ENCODE measurements around the gene RIPK3.
A peak's percentile ranks its signal among the peaks of the same experiment; 100 is the strongest.

The RIPK3 gene

DNA sequence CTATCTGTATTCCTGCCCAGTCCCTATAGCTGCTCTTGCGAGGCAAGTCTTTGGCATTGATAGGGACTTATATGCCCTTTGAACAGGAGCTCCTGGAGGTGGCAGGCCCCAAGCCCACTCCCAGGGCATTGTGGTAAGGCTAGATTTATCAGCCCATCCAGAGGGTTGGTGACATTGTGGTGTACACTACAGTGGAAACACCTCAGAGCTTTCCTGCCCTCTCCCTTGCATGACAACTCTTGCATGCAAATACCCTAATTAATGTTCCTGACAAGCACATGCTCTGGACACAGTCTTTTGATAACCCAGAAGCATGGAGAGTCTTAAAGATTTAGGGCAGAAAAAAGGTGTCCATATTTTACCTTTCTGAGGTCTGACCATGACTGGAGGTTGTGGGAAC is 815 bp upstream of the RIPK3 start:
- Histone ChIP-seq H3K9me3 (ENCODE audit: control insufficient read depth, low read length) (no peaks in the 10 kb centered on the region), H3K27me3 (replicated peaks; ENCODE audit: control insufficient read depth, insufficient read depth, low read length) (peaks cover 4% of the 10 kb centered on the region), H3K4me3 (ENCODE audit: low read length) (no peak overlapping the region), H3K36me3 (ENCODE audit: control insufficient read depth, insufficient read depth, low read length, severe bottlenecking) (no peaks in the 10 kb centered on the region), H3K4me1 (ENCODE audit: control insufficient read depth, insufficient read depth, low read length) (peaks cover 10% of the 10 kb centered on the region), H3K9ac (ENCODE audit: low read length) (no peak overlapping the region)
- no peak for DNase-seq (ENCODE audit: low read depth)

DNA sequence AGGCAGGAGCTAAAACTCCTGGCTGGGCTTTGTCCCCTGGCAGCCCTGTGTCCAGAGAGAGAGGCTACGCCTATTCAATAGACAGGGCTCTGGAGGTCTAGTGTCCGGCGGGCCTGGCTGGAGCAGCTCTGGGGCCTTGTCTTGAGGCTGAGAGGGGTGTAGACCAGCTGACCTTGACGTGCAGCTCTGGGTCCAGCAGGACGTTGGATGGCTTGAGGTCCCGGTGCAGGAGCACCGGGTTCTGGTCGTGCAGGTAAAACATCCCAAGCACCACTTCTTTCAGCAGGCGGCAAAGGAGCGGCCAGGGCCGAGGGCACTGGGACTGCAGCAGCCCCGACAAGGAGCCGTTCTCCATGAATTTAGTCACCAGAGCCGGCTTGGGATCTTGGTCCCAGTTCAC is 948 bp downstream of the RIPK3 start:
- Histone ChIP-seq H3K36me3 (ENCODE audit: control insufficient read depth, insufficient read depth, low read length, severe bottlenecking) (no peaks in the 10 kb centered on the region), H3K9me3 (ENCODE audit: control insufficient read depth, low read length) (no peaks in the 10 kb centered on the region), H3K27me3 (replicated peaks; ENCODE audit: control insufficient read depth, insufficient read depth, low read length) (peaks cover 4% of the 10 kb centered on the region), H3K4me1 (ENCODE audit: control insufficient read depth, insufficient read depth, low read length) (peaks cover 20% of the 10 kb centered on the region), H3K4me3 (ENCODE audit: low read length) (peak overlapping the region; percentile 81), H3K9ac (ENCODE audit: low read length) (peak overlapping the region; percentile 73)
- no peak for DNase-seq (ENCODE audit: low read depth)

DNA sequence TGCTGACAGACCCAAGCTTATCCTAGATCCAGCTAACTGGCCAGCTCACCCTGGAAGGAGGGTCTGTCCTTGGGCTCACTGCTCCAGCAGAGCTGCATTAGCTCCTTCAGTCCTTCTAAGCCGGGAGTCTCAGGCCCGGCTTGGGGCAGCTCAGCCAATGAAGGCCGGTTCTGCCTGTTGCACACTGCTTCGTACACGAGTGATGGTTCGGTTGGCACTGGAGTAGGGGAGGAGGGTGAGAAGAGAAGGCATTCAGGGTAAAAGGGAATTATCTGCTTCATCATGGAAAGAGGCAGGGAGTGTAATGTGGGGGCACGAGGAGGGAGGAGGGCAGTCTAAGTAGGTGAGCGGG is 2.0 kb downstream of the RIPK3 start:
- H3K4me3 ChIP-seq (ENCODE audit: low read length) = no peak overlapping the region
- no peaks in the 10 kb centered on the region for H3K36me3 ChIP-seq (ENCODE audit: control insufficient read depth, insufficient read depth, low read length, severe bottlenecking)
- H3K9me3 ChIP-seq (ENCODE audit: control insufficient read depth, low read length) = no peaks in the 10 kb centered on the region
- H3K27me3 ChIP-seq (replicated peaks; ENCODE audit: control insufficient read depth, insufficient read depth, low read length) = peaks cover 4% of the 10 kb centered on the region
- no peak overlapping the region for H3K9ac ChIP-seq (ENCODE audit: low read length)
- H3K4me1 ChIP-seq (ENCODE audit: control insufficient read depth, insufficient read depth, low read length) = peaks cover 22% of the 10 kb centered on the region
- DNase-seq (ENCODE audit: low read depth) = no peak

DNA sequence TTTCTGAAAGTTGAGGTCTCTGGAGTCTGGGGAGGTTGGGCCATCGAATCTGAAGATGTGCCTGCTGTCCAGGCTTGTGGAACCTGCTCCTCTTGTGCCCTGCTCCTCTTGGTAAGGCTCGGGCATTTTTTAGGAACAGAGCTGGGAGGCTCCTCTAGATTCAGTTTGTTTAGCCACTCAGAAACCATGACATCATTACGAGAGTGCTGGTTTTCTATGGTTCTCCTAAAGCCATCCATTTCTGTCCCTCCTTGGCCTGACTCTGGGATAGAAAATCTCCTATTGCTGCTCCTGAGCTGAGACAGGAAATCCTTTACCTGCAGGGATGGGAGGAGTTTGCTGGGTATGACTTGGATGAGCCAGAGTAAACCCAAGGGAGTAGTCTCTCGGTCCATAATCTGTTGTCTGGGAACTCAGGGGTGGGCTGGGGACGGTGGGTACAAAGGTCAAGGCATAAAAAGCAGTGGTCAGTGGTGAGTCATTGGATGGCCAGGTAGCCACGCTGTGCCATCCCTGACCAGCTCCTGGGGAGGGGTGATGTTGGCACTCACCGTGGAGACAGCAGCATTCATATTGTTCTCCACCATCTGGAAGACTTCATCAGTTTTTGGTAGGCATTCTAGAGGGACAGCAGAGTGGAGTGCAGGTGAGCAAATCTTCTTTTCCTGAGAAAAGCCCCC is 2.5 kb downstream of the RIPK3 start:
- H3K27me3 ChIP-seq (replicated peaks; ENCODE audit: control insufficient read depth, insufficient read depth, low read length) = peaks cover 4% of the 10 kb centered on the region
- H3K36me3 ChIP-seq (ENCODE audit: control insufficient read depth, insufficient read depth, low read length, severe bottlenecking) = no peaks in the 10 kb centered on the region
- H3K4me3 ChIP-seq (ENCODE audit: low read length) = no peak overlapping the region
- no peak overlapping the region for H3K9ac ChIP-seq (ENCODE audit: low read length)
- peaks cover 27% of the 10 kb centered on the region for H3K4me1 ChIP-seq (ENCODE audit: control insufficient read depth, insufficient read depth, low read length)
- no peaks in the 10 kb centered on the region for H3K9me3 ChIP-seq (ENCODE audit: control insufficient read depth, low read length)
- no peak for DNase-seq (ENCODE audit: low read depth)

DNA sequence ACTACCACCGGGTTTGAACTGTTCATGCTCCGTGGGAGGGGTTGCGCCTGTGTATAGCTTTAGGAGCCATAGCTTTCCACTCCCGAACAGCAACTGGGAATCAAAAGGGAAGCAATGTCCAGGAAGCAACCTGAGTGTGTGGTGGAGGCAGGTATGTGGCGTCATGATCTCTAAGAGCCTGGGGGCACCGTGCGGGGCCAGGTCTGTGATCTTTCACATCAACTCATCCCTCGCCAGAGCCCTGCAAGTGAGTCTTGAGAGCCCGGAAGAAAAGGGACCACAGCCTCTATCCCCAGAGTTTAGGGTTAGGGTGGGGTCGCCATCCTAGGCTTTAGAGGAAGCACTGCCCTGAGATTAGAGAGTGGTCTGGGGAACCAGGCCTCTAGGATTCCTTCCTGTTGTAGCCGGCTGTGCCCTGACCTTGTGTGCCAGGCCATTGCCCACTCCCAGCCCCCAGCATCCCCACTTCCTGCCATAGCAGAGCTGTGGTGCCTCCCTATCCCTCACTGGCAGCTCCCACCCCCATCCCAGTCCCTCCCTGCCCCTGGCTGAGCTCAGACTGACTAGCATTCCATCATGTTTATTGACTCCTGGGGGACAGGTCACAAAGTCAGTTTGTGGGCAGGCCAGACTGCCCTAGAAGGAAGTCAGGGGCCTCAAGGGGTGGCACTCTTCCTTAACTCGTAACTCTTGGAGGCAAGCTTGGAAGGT is 4.2 kb downstream of the RIPK3 start:
- DNase-seq (ENCODE audit: low read depth) = no peak
- no peak overlapping the region for H3K9ac ChIP-seq (ENCODE audit: low read length)
- no peaks in the 10 kb centered on the region for H3K9me3 ChIP-seq (ENCODE audit: control insufficient read depth, low read length)
- peaks cover 7% of the 10 kb centered on the region for H3K27me3 ChIP-seq (replicated peaks; ENCODE audit: control insufficient read depth, insufficient read depth, low read length)
- H3K4me3 ChIP-seq (ENCODE audit: low read length) = no peak overlapping the region
- H3K36me3 ChIP-seq (ENCODE audit: control insufficient read depth, insufficient read depth, low read length, severe bottlenecking) = no peaks in the 10 kb centered on the region
- peaks cover 33% of the 10 kb centered on the region for H3K4me1 ChIP-seq (ENCODE audit: control insufficient read depth, insufficient read depth, low read length)

DNA sequence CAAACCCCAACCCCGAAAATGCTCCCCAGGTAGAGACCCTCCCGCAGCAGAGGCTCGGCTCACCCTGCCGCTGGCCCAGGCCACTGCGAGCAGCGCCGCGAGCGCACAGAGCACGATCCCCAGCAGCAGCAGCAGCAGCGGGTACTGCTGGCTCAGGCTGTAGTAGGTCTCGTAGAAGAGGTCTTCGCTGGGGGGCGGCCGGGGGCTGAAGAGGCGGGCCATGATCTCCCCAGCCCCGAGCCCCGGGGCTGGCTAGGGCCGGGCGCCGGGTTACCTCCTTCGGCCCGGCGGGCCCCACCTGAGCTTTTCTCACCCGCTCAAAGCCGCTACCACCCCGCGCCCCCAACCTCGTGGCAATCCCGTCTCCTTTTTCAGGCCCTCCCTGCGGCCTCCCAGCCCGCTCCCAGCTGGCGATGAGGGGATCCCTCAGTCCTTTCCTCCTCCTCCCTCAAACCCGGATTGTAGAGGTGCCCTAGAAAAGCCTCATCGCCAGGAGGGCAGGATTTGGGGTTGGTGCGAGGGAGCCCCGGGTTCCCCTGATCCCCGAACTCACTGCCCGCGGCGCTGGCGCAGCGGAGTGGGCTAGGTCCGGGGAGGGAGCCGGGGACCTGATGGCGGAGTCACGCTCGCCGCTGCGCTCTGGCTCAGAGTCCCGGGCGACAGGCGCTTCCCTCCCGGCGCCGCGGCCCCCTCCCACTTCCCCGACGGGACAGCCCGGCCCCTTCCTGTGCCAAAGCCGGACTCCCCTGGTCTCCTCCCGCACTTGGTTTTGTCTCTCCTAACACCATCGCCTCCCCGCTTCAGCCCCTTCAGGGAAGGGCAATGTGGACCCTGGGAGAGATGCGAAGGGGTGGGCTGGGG is 5.1 kb downstream of the RIPK3 start, which contains the start of gene ADCY4:
Gene ADCY4, minus strand, starts transcription at position 641 of the 861 bp plus-strand sequence. Its CDS starts 419 bp downstream, at position 222.
- H3K27me3 ChIP-seq (replicated peaks; ENCODE audit: control insufficient read depth, insufficient read depth, low read length) = peaks cover 7% of the 10 kb centered on the region
- peak within 1 kb of the TSS; percentile 65 for H3K4me3 ChIP-seq (ENCODE audit: low read length)

DNA sequence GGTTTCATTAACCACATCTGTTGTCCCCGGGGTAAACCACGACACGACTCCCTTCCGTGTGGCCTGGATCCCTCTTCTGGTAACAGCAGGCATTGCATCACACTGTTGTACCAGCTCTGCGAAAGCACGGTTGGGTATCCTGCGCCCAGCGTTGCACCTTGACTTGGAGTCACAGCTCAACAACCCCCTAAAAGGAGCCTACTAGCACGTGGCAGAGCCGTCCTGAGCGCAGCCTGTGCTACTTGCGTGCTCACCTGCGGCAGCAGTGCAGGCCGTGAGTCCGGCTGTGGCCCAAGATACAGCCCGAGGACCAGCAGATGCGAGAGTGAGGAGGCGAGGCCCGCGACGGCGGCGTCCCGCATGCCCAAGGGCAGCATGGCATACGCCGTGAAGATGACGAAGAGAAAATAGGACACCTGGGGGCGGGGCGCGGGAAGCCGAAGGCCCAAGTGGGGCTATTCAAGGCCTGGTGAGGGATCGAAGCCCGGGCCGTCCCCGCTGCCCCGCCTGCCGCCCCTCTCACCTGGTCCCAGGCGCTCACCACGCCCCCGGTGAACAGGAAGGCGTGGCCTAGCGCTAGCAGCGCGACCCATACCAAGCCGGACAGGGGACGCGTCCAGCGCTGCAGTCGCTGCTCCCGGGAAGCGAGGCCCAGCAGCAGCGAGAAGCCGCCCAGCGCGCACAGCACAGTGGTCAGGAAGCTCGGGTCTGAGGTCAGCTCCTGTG is 7.4 kb downstream of the RIPK3 start:
- DNase-seq (ENCODE audit: low read depth) = peak; percentile 85

More for the DNA sequence above, 5.1 kb downstream of the RIPK3 start, which contains the start of gene ADCY4:
- Histone ChIP-seq H3K4me1 (ENCODE audit: control insufficient read depth, insufficient read depth, low read length) (peaks cover 33% of the 10 kb centered on the region), H3K36me3 (ENCODE audit: control insufficient read depth, insufficient read depth, low read length, severe bottlenecking) (no peaks in the 10 kb centered on the region), H3K9me3 (ENCODE audit: control insufficient read depth, low read length) (no peaks in the 10 kb centered on the region), H3K9ac (ENCODE audit: low read length) (peak within 1 kb of the TSS; percentile 53)
- peak; percentile 38 for DNase-seq (ENCODE audit: low read depth)

DNA sequence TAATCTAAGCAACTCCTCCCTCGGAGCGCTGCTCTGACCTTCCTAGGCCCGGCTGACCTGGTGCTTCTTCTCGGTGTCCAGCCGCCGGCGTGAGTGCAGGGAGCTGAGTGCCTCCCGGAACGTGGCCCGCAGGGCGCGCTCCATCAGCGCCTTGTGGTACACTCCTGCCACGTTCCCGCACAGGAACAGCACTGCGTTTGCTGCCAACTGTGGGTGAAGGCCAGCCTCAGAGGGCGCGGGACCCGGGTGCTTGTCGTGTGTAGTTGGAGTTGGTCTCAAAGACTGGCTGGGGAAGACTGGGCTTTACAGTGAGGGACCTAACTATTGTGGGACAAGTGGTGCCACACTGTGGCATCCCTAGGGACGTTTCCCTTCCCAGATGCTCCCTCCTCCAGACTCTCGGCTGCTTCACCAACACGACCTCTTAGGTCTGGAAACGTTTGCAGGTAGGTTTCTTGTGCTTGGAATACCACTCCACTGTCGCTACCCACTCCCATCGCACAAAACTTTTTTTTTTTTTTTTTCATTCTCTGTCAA is 8.0 kb downstream of the RIPK3 start:
- Histone ChIP-seq H3K36me3 (ENCODE audit: control insufficient read depth, insufficient read depth, low read length, severe bottlenecking) (no peaks in the 10 kb centered on the region), H3K9ac (ENCODE audit: low read length) (no peak overlapping the region), H3K27me3 (replicated peaks; ENCODE audit: control insufficient read depth, insufficient read depth, low read length) (peaks cover 2% of the 10 kb centered on the region), H3K4me1 (ENCODE audit: control insufficient read depth, insufficient read depth, low read length) (peaks cover 23% of the 10 kb centered on the region), H3K4me3 (ENCODE audit: low read length) (no peak overlapping the region), H3K9me3 (ENCODE audit: control insufficient read depth, low read length) (no peaks in the 10 kb centered on the region)
- DNase-seq (ENCODE audit: low read depth) = no peak

More for the DNA sequence above, 7.4 kb downstream of the RIPK3 start:
- H3K4me1 ChIP-seq (ENCODE audit: control insufficient read depth, insufficient read depth, low read length) = peaks cover 23% of the 10 kb centered on the region
- no peaks in the 10 kb centered on the region for H3K9me3 ChIP-seq (ENCODE audit: control insufficient read depth, low read length)
- H3K27me3 ChIP-seq (replicated peaks; ENCODE audit: control insufficient read depth, insufficient read depth, low read length) = peaks cover 2% of the 10 kb centered on the region
- no peak overlapping the region for H3K9ac ChIP-seq (ENCODE audit: low read length)
- H3K36me3 ChIP-seq (ENCODE audit: control insufficient read depth, insufficient read depth, low read length, severe bottlenecking) = no peaks in the 10 kb centered on the region
- H3K4me3 ChIP-seq (ENCODE audit: low read length) = no peak overlapping the region

DNA sequence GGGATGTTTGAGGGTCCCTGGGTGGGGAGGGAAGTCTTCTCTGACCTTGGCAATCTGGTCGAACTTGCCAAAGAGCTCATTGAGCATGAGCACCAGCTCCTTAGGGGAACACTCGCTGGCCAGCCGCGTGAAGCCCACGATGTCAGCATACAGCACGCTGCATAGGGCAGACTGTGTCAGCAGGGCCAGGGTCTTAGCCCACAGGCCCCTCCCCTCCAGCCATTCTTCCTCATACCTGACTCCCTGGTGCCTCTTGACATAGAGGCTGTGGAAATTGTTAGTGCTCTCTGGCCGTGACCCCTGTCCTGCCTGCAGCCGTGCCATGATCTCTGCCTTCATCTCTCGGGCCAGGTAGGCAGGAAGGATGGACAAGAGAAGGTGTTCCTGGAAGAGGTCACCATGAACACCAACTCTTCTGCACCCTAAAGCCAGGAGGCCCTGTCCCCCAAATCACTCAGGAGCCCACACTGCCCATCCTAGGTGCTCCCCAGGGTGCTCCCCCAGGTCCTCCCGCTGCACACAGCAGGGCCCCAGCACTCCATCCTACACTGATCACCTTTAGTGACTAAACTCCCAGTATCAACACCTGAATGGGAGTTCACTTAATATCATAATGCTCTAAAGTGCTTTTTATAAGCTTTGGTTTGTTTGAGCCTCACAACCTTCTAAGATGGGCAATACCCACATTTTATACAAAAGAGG is 8.7 kb downstream of the RIPK3 start:
- Histone ChIP-seq H3K27me3 (replicated peaks; ENCODE audit: control insufficient read depth, insufficient read depth, low read length) (peaks cover 4% of the 10 kb centered on the region), H3K9me3 (ENCODE audit: control insufficient read depth, low read length) (no peaks in the 10 kb centered on the region)

DNA sequence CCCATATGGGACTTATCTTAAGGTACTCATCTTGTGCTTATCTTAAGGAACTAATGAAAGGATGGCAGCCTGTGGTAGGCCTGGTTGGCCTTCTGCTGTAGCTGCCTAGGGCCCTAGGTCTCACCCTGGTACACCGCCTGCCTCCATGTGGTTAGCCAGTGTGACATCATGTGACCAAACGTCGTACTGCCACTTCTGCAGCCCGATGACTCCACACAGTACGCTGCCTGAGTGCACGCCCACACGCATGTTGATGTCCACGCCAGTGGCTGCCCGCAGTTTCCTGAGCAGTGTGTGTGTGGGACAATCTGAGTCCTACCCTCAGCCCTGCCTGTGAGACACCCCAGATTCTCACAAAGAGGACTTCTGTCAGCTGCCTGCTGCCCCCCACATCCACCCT is 10.1 kb downstream of the RIPK3 start:
- Histone ChIP-seq H3K27me3 (replicated peaks; ENCODE audit: control insufficient read depth, insufficient read depth, low read length) (peaks cover 7% of the 10 kb centered on the region), H3K36me3 (ENCODE audit: control insufficient read depth, insufficient read depth, low read length, severe bottlenecking) (no peaks in the 10 kb centered on the region), H3K9ac (ENCODE audit: low read length) (no peak overlapping the region), H3K9me3 (ENCODE audit: control insufficient read depth, low read length) (no peaks in the 10 kb centered on the region), H3K4me3 (ENCODE audit: low read length) (no peak overlapping the region), H3K4me1 (ENCODE audit: control insufficient read depth, insufficient read depth, low read length) (peaks cover 22% of the 10 kb centered on the region)
- no peak for DNase-seq (ENCODE audit: low read depth)

More for the DNA sequence above, 8.7 kb downstream of the RIPK3 start:
- no peak for DNase-seq (ENCODE audit: low read depth)
- Histone ChIP-seq H3K4me1 (ENCODE audit: control insufficient read depth, insufficient read depth, low read length) (peaks cover 23% of the 10 kb centered on the region), H3K4me3 (ENCODE audit: low read length) (no peak overlapping the region), H3K9ac (ENCODE audit: low read length) (no peak overlapping the region), H3K36me3 (ENCODE audit: control insufficient read depth, insufficient read depth, low read length, severe bottlenecking) (no peaks in the 10 kb centered on the region)

All from adipocyte (in vitro differentiated cells).